HG03469 (cell line): ENCODE data around the gene AATK.
"Not testable (repeated sequence)": the region's sequence is repeated elsewhere in the genome, so short reads cannot be mapped to it uniquely, and the experiment has no call there.

Experiments used
- ATAC-seq: cut with Tn5 transposase; IDR thresholded peaks from one replicate; pipeline ENCODE4 v1.9.1; 2021; ENCODE audit warnings: mild to moderate bottlenecking, moderate library complexity, moderate number of reproducible peaks; ENCODE audit not compliant: unreplicated experiment

AATK gene

GRCh38 chr17:81148986-81149533, 17.0 kb downstream of the AATK start:
- no peak for ATAC-seq

GRCh38 chr17:81148571-81148970, 17.4 kb downstream of the AATK start:
- ATAC-seq = no peak

- no peak for ATAC-seq
These were observed 18.3 kb downstream of the AATK start for GRCh38 chr17:81147701-81148100.

GRCh38 chr17:81146208-81146607, 19.8 kb downstream of the AATK start:
- ATAC-seq = not testable (repeated sequence)

- no peak for ATAC-seq
These were observed 21.6 kb downstream of the AATK start for GRCh38 chr17:81144423-81144781.

GRCh38 chr17:81143717-81144422, 22.2 kb downstream of the AATK start:
- ATAC-seq = no peak

- no peak for ATAC-seq
These were observed 22.9 kb downstream of the AATK start for GRCh38 chr17:81143200-81143527.

GRCh38 chr17:81142301-81143199, 23.5 kb downstream of the AATK start:
- ATAC-seq = no peak

GRCh38 chr17:81140695-81141094, 25.3 kb downstream of the AATK start:
- no peak for ATAC-seq

- no peak for ATAC-seq
These were observed 26.0 kb downstream of the AATK start for GRCh38 chr17:81140018-81140417.

GRCh38 chr17:81139428-81139827, 26.6 kb downstream of the AATK start:
- no peak for ATAC-seq

GRCh38 chr17:81138500-81138899, 27.5 kb downstream of the AATK start:
- no peak for ATAC-seq

- ATAC-seq = no peak
These were observed 27.9 kb downstream of the AATK start for GRCh38 chr17:81138083-81138482.

- ATAC-seq = no peak
These were observed 28.8 kb downstream of the AATK start for GRCh38 chr17:81137248-81137647.

- no peak for ATAC-seq
These were observed 29.7 kb downstream of the AATK start for GRCh38 chr17:81136366-81136765.

- ATAC-seq = no peak
These were observed 30.3 kb downstream of the AATK start for GRCh38 chr17:81135505-81136278.

- ATAC-seq = no peak
These were observed 31.8 kb downstream of the AATK start for GRCh38 chr17:81134064-81134781.

- no peak for ATAC-seq
These were observed 33.0 kb downstream of the AATK start for GRCh38 chr17:81132770-81133723.

- no peak for ATAC-seq
These were observed 33.9 kb downstream of the AATK start for GRCh38 chr17:81132197-81132540.
